Astrocyte (in vitro differentiated cells and primary cell): ENCODE results near the gene EGLN3. TPM values are rescaled to one million over a fixed set of nuclear protein-coding genes. Genes with fewer than 3 reads are reported as not detected.

ENCODE experiments used
- DNase-seq: peaks from one replicate; pipeline ENCODE4 v3.0.0-alpha.2; 2010; ENCODE audit warnings: low read depth
- FAIRE-seq: peaks from 2 replicates; lab custom pipeline; 2011; peaks lifted over from hg19 to GRCh38; lab: Jason Lieb, UNC
- H2AFZ ChIP-seq: 2 replicates; pipeline ENCODE4 v1.6.0; 2012; ENCODE audit warnings: low read depth, low read length, inconsistent platforms
- H3K27ac ChIP-seq: 2 replicates; pipeline ENCODE4 v1.5.1; 2011; ENCODE audit warnings: low read depth, low read length, inconsistent platforms
- H3K27me3 ChIP-seq: 2 replicates; pipeline ENCODE4 v1.6.0; 2011; ENCODE audit warnings: low read length, inconsistent platforms; ENCODE audit not compliant: insufficient read depth
- H3K36me3 ChIP-seq: 2 replicates; pipeline ENCODE4 v1.5.1; 2011; ENCODE audit warnings: low read length, inconsistent platforms; ENCODE audit not compliant: insufficient read depth
- H3K4me1 ChIP-seq: 2 replicates; pipeline ENCODE4 v1.5.1; 2011; ENCODE audit warnings: low read length, inconsistent platforms; ENCODE audit not compliant: insufficient read depth
- H3K4me2 ChIP-seq: 2 replicates; pipeline ENCODE4 v1.6.0; 2012; ENCODE audit warnings: low read length, inconsistent platforms
- H3K4me3 ChIP-seq: 2 replicates; pipeline ENCODE4 v1.5.1; 2011; ENCODE audit warnings: low read depth, mild to moderate bottlenecking, low read length, inconsistent platforms; ENCODE audit not compliant: insufficient read depth
- H3K79me2 ChIP-seq: 2 replicates; pipeline ENCODE4 v1.6.0; 2012; ENCODE audit warnings: mild to moderate bottlenecking, low read length, inconsistent platforms; ENCODE audit not compliant: insufficient read depth
- H3K9ac ChIP-seq: 2 replicates; pipeline ENCODE4 v1.6.0; 2012; ENCODE audit warnings: mild to moderate bottlenecking, low read length, inconsistent platforms
- H3K9me3 ChIP-seq: 2 replicates; pipeline ENCODE4 v1.5.1; 2012; ENCODE audit warnings: low read depth, mild to moderate bottlenecking, low read length, inconsistent platforms; ENCODE audit not compliant: insufficient read depth
- H4K20me1 ChIP-seq: 2 replicates; pipeline ENCODE4 v1.6.0; 2012; ENCODE audit warnings: low read length, inconsistent platforms; ENCODE audit not compliant: insufficient read depth
- H3K27ac Mint-ChIP-seq: one replicate; pipeline ENCODE4 v1.8.0; 2021; ENCODE audit warnings: mild to moderate bottlenecking, mixed read lengths; ENCODE audit not compliant: unreplicated experiment
- H3K27me3 Mint-ChIP-seq: one replicate; pipeline ENCODE4 v1.8.0; 2021; ENCODE audit warnings: low read depth, mixed read lengths; ENCODE audit not compliant: unreplicated experiment
- H3K36me3 Mint-ChIP-seq: one replicate; pipeline ENCODE4 v1.8.0; 2021; ENCODE audit warnings: low read depth, mixed read lengths; ENCODE audit not compliant: unreplicated experiment
- H3K4me1 Mint-ChIP-seq: one replicate; pipeline ENCODE4 v1.8.0; 2021; ENCODE audit warnings: low read depth, mixed read lengths; ENCODE audit not compliant: unreplicated experiment
- H3K4me3 Mint-ChIP-seq: one replicate; pipeline ENCODE4 v1.8.0; 2021; ENCODE audit warnings: mild to moderate bottlenecking, moderate library complexity, mixed read lengths; ENCODE audit not compliant: unreplicated experiment
- H3K9me3 Mint-ChIP-seq: one replicate; pipeline ENCODE4 v1.8.0; 2021; ENCODE audit warnings: mild to moderate bottlenecking, mixed read lengths; ENCODE audit not compliant: unreplicated experiment
- EZH2 ChIP-seq: IDR thresholded peaks from 2 replicates; pipeline ENCODE4 v1.6.1; 2012; ENCODE audit warnings: mild to moderate bottlenecking, low read length, inconsistent platforms; ENCODE audit not compliant: insufficient read depth
- total RNA-seq: library from RNA; stranded (reverse); gene quantifications from 2 replicates; pipeline ENCODE4 v1.2.1, GENCODE V29; 2021
- TF ChIP-seq, protein P1 (sequence below): IDR thresholded peaks from 2 replicates; pipeline ENCODE4 v1.5.1; 2011; ENCODE audit warnings: low read depth, mild to moderate bottlenecking, inconsistent platforms, low read length, moderate library complexity; ENCODE audit not compliant: insufficient read depth

EGLN3 gene
- total RNA-seq, 1 donor from 2014 or later = 13.3 TPM

DNA sequence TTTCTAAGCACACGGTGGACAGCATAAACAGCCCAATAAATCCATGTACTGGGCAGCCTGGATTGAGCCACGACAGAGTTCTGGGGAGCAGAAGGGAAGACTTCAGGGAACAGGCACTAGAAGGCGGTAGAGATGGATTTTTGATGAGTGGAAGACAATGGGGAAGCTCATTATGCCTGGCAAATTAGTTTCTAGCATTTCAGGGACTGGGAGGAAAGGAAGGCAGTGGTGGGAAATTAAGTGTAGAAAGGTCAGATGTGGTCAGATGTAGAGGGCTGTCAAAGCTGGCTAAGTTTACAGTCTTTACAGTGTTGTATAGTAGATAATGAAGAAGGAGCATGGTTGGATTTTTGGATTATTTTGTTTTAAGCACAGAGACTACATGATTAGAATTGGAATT lies 9.2 kb downstream of the EGLN3 start:
- Mint-ChIP-seq H3K36me3 (peaks cover 2% of the 10 kb centered on the region), H3K4me3 (no peak overlapping the region), H3K27ac (no peak overlapping the region), H3K9me3 (no peaks in the 10 kb centered on the region), H3K4me1 (peaks cover 33% of the 10 kb centered on the region), H3K27me3 (no peaks in the 10 kb centered on the region)
- Histone ChIP-seq H4K20me1 (no peaks in the 10 kb centered on the region), H3K4me1 (peaks cover 5% of the 10 kb centered on the region), H3K9me3 (no peaks in the 10 kb centered on the region), H3K79me2 (no peaks in the 10 kb centered on the region), H2AFZ (no peak overlapping the region), H3K27ac (no peak overlapping the region), H3K4me2 (no peak overlapping the region), H3K27me3 (peaks cover 2% of the 10 kb centered on the region), H3K36me3 (no peaks in the 10 kb centered on the region), H3K9ac (no peak overlapping the region), H3K4me3 (no peak overlapping the region)
- FAIRE-seq = no peak
- no peak for TF ChIP-seq EZH2
- TF ChIP-seq, protein P1, sequence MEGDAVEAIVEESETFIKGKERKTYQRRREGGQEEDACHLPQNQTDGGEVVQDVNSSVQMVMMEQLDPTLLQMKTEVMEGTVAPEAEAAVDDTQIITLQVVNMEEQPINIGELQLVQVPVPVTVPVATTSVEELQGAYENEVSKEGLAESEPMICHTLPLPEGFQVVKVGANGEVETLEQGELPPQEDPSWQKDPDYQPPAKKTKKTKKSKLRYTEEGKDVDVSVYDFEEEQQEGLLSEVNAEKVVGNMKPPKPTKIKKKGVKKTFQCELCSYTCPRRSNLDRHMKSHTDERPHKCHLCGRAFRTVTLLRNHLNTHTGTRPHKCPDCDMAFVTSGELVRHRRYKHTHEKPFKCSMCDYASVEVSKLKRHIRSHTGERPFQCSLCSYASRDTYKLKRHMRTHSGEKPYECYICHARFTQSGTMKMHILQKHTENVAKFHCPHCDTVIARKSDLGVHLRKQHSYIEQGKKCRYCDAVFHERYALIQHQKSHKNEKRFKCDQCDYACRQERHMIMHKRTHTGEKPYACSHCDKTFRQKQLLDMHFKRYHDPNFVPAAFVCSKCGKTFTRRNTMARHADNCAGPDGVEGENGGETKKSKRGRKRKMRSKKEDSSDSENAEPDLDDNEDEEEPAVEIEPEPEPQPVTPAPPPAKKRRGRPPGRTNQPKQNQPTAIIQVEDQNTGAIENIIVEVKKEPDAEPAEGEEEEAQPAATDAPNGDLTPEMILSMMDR = no peak
- no peak for DNase-seq

DNA sequence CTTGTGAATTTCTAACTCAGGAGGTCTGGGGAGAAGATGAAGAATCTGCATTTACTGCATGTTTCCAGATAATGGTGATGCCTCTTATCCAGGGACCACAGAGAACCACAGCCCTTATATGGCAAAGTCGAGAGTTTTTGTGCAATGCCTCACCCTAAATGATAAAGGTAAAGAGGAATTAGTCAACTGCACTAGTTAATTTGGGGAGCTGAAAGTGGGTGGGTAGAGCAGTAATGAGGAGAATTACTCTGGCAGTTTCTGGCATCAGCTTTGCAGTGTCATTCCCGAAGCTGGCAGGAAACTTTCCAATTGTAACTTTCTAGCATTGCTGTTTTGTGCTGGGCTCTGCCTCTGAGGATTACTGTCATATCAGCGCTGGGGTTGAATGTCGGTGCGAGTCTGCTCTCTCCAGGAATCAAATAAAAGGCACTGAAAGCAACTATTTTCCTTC lies 10.3 kb downstream of the EGLN3 start:
- H3K27me3 ChIP-seq = peaks cover 3% of the 10 kb centered on the region
- H3K4me1 ChIP-seq = peaks cover 5% of the 10 kb centered on the region
- no peak overlapping the region for H3K27ac ChIP-seq
- Mint-ChIP-seq H3K9me3 (no peaks in the 10 kb centered on the region), H3K4me3 (no peak overlapping the region), H3K27ac (no peak overlapping the region), H3K4me1 (peaks cover 37% of the 10 kb centered on the region), H3K27me3 (no peaks in the 10 kb centered on the region), H3K36me3 (no peaks in the 10 kb centered on the region)
- no peak overlapping the region for H2AFZ ChIP-seq
- no peaks in the 10 kb centered on the region for H3K79me2 ChIP-seq
- no peak overlapping the region for H3K4me3 ChIP-seq
- no peak for TF ChIP-seq EZH2
- TF ChIP-seq, protein P1 = no peak
- H3K4me2 ChIP-seq = no peak overlapping the region
- H4K20me1 ChIP-seq = no peaks in the 10 kb centered on the region
- no peak overlapping the region for H3K9ac ChIP-seq
- no peak for DNase-seq
- H3K9me3 ChIP-seq = no peaks in the 10 kb centered on the region
- H3K36me3 ChIP-seq = no peaks in the 10 kb centered on the region
- FAIRE-seq = no peak

DNA sequence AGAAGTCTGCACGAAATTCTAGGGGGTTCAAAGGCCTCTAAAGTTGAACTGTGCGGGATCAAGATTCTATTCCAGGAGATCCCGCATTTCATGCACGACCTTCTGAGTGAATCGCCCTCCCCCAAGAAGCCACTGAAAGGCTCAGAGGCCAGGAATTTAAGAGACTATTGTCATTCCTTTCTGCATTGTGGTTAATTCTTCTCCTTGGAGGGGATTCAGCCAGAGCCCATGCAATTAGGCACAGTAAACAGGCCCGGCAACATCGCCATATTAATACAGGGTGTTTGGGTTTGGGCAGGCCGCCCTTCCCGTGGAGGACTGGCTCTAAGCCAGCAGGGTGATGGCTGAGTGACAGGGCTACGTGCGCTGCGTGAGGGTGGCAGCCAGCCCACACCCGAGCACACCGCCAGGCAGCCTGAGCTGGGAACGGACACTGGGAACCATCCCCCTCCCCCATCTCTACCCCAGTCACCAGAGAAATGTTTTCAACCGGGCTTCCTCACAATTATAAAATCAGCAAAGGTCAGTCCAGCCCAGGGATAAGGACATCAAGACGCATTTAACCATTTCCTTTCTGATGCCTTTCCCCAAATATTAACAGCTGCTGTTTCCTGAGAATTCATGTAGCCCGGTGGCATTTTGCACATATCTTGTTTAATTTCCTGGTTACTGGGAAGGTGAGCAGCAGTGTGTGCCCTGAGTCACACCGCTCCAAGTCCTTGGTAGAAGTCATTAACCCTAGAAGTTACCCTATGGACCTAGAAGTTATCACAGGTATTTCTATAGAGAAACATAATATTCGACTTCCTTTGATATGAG lies 12.5 kb downstream of the EGLN3 start:
- Mint-ChIP-seq H3K27me3 (no peaks in the 10 kb centered on the region), H3K4me3 (no peak overlapping the region), H3K27ac (peak overlapping the region; percentile 77), H3K9me3 (no peaks in the 10 kb centered on the region), H3K36me3 (no peaks in the 10 kb centered on the region), H3K4me1 (peaks cover 46% of the 10 kb centered on the region)
- H3K27me3 ChIP-seq = peaks cover 3% of the 10 kb centered on the region
- no peaks in the 10 kb centered on the region for H3K36me3 ChIP-seq
- no peaks in the 10 kb centered on the region for H3K9me3 ChIP-seq
- no peak overlapping the region for H3K9ac ChIP-seq
- peak overlapping the region; percentile 67 for H2AFZ ChIP-seq
- no peak overlapping the region for H3K4me3 ChIP-seq
- H3K27ac ChIP-seq = no peak overlapping the region
- H3K79me2 ChIP-seq = no peaks in the 10 kb centered on the region
- H4K20me1 ChIP-seq = no peaks in the 10 kb centered on the region
- FAIRE-seq = no peak
- DNase-seq = no peak
- no peak for TF ChIP-seq EZH2
- TF ChIP-seq, protein P1 = no peak
- peak overlapping the region; percentile 78 for H3K4me2 ChIP-seq
- H3K4me1 ChIP-seq = peaks cover 5% of the 10 kb centered on the region
